Globus pallidus (tissue), 1 donor: ENCODE data around the gene NCKAP5L.
"Not testable (repeated sequence)": the region's sequence is repeated elsewhere in the genome, so short reads cannot be mapped to it uniquely, and the experiment has no call there.

Source experiments
- DNase-seq: peaks from one replicate; pipeline ENCODE4 v3.0.0-alpha.2; 2015; ENCODE audit warnings: low spot score

The NCKAP5L gene

DNA sequence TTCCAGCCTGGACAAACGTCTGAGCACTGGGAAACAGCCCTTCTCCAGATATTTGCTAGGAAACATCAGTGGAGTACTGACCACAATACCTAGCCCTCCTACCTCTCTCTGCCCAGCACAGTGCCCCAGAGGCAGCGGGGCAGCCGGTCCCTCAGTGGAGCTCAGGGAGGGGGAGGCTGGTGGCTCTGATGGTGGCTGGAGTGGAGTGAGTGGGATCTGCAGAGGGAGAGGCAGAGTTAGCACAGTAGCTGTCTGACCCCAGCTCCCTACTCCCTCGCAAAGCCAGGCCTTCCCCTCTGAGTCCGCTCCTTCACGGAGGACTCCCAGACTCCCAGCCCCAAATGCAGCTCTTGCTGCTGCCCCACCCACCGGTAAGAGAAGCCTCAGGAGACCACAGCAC is 30.0 kb downstream of the NCKAP5L start:
- no peak for DNase-seq

DNA sequence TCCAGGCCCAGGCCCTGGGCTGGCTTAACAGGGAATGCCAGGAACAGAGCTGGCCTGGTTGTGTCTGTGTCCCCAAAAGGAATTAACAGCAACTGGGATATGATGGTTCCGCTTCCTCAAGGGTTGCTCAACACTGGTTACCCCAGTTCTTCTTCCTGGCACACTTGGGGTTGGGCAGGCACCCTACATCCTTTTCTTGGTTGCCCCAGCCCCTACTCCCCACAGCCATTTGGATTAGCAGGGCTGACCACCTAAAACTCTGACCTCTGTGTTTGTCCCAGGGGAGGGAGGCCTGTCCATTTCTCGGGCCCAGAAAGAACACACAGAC is 30.8 kb downstream of the NCKAP5L start:
- DNase-seq: no peak

DNA sequence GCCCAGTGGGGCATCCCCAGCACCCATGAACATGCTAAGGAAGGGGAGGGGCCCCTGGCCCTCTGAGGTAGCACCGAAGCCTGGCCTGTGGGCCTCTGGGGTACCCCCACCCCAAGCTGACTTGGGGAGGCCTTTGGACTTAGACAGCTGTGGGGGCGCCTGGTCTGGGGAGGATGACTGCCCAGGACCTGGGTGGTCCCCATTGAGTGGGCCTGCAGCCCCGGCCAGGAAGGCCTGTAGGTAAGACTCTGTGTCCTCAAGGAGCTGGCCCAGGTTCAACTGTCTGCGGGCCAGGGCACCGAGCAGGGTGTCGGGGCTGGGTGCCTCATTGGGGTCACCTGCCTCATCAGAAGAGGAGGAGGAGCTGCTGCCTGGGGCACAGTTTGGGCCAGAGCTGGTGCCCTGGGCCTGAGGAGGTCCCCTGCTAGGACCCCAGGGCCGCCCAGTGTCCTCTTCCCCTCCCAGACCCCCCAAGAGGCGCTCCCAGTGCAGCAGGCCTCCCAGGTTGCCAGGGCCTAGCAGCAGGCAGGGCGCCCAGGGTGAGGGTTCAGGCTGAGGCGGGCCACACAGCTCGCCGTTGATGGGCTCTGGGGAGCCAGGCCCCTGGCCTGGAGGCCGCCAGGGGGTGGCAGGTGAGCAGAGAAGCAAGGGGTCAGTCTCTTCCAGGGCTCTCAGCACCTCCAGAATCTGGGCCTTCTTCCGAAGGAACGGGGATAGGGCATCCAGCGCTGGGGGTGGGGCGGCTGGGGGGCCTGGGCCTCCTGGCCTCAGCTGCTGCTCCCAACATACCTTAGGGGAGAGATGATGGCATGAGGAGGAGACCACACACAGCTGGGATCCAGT is 31.4 kb downstream of the NCKAP5L start:
- DNase-seq: no peak

DNA sequence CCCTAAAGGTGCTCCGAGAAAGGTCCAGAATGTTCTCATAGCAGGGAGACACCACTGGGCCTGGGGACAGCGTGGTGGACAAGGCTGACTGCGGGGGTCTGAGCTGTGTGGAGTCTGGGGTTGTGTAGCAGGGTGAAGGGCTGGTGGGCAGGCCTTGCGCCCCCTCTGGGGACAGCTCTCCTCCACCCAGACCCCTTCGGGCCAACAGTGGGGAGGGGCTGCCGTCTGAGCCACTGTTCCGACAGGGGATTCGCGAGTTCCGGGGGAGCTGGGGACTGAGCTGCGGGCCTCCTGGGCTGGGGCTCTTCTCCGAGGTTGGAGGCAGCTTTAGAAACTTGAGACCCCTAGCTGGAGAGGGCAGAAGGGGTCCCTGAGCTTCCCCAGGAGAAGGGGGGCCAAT is 32.1 kb downstream of the NCKAP5L start:
- DNase-seq: no peak

DNA sequence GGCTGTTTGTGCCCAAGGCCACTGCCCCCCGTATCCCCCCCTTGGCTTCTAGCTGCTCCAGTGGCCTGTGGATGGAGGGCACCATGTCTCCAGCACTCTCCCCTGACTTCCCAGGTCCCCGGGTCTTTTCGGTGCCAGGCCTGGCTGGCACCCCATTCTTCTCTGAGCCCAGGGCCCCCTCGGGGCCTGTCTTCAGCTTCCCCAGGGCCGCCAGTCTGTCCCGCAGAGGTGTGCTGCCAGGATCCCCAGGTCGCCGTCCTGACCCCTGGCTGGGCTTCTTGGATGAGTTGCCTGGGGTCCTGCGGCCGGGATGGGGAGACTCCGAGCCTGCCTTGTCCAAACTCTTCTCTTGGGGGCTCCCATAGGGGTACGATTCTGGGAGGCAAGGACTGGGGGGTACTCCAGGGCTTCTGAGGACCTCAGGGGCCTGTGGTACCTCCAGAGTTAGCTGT is 32.5 kb downstream of the NCKAP5L start:
- no peak for DNase-seq

DNA sequence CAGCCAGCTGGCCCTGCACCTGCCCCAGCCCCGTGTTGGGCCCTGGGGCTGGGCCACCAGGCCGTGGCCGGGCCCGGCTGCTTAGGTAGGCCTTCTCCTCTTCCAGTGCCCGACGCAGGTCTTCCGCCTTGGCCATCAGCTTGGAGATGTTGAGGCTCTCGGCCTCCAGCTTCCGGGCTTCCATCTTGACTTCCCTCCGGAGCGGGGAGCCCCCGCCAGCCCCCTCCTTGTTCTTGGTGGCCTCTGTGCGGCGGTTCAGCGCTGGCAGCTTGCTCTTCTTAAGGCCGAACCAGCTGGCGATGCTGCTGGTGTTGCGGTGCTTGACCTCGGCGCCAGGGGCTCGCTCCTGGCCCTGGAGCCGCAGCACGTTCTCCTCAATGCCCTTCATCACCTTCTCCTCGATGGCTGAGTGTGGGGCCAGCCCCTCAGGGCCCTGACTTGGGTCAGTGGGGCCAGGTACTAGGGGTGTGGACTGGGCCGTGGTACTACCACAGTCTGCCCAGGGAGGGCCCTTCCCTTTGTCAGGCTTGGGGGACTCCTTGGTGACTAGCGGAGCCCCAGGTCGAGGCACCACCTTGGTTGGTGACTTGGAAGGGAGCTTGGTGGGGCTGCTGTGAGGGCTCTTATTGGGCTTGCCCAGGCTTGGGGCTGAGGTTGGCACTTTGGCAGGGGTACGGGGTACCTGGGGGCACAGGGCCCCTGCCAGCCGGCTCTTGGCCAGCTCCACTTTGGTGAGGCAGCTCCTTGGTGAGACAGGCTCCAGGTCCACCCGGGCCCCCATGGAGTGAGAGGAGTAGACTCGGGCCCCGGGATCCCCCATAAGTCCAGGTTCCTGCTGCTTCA is 33.2 kb downstream of the NCKAP5L start:
- DNase-seq: no peak

DNA sequence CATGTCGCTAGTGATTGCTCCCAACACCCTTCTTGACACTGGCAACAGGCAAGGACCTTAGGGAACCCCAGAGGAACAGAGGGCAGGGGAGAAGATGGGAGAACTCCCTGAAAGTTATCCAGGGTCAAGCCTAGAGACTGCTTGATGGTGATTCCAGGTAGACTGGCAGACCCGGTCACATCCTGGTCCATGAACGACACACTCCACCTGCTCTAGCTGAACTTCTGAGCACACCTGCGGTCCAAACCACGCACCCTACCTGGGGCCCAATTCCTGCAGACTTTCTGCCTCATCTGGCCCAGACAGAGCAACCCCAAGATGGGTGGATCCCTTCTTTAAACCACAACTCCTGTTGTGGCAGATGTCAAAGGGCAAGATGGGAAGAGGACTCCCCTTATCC is 34.2 kb downstream of the NCKAP5L start:
- DNase-seq: no peak

DNA sequence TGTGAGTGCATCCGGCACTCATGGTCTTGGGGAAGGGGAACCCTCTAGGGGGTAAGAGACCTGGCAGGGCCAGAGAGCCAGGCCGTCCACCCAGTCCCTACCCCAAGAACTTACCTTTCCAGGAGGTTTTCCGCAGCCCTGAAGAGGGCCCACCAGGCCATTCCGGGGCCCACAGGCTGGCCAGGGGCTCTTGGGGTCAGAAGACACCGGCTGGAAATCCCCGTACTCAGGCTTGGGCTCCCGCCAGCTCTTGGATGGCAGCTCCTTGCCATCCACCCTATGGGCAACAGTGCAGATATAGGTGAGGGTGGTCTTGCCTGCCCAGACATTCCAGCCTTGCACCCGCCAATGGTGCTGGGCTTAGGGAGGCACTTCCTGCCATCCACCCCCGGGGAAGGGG is 34.6 kb downstream of the NCKAP5L start:
- no peak for DNase-seq

DNA sequence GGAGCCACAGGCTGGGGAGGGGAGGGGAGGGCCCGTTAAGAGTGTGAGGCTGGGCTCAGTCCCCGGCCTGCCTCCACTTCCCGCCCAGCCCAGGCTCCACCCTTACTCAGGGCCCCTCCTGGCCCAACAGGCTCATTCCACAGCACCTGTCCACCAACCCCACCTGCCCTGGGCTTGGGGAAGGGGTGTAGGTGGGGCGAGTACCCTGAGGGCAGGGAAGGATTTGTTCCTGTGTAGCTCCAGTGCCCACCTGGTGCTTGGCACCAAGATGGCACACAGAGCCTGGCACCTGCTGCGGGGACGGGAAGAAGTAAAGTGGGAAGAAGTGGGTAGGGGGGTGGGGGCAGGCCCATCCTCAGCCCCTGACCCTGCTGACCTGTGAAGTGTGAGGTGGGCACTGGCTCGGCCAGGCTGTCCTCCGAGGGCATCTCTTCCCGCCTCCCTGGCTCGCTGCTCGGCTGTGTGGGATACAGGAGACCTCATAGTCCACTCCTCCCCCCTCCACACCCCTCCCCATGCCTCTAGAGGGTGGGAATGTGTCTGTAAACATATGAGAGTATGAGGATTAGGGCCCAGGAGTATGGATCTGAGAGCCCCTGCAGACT is 35.1 kb downstream of the NCKAP5L start:
- DNase-seq: no peak

DNA sequence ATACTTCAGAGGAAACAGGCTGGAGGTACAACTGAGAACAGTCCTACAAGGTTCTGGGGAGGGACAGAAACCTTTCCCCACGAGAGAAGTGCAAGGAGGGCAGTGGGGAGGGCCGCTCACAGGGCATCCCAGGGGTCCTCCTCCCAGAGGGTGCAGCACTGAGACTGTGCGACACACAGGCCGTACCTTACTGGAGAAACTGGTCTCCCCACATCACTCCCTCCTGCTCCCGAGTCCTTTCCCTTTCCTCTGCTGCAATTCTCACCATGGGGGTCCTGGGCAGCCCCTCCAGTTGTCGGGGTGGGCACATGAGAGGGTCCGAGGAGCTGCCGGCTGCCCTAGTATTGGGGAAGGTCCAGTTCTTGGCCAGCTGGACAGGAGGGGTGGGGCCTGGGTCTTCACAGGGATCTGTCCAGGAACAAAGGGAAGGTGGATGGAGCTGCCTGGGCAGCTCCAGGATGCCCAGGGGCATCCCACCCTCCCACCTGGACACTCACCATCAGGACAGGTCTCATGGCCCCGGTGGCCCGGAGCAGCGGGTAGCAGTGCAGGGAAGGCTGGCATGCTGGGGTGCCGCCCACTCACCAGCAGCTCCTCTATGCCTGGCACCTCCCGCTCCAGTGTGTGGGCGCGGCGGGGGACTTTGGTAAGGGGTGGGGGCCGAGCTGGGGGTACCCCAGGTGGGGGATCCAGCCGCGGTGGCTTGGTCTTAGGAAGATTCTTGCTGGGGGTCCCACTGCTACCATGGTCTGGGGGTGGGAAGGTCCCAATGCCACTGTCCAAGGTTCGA is 35.8 kb downstream of the NCKAP5L start:
- DNase-seq: no peak

DNA sequence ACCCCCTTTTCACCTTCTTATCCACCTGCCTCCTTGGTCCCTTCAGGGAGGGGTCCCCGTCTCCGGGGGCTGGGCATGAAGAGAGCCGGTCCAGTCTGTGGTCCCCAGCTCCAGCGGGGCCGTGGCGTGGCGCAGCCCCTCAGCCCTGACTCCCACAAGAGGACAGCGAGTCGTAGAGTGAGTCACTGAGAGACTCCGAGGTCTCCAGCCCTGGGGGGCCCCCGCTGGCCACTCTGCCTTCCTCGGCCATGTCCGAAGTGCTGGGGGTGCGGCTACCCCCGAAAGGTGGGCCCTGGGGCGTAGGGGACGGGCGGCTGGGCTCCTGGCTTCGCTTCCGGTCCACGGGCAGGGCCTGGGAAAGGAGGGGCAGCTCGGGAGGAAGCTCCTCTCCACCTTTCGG is 36.5 kb downstream of the NCKAP5L start:
- no peak for DNase-seq

DNA sequence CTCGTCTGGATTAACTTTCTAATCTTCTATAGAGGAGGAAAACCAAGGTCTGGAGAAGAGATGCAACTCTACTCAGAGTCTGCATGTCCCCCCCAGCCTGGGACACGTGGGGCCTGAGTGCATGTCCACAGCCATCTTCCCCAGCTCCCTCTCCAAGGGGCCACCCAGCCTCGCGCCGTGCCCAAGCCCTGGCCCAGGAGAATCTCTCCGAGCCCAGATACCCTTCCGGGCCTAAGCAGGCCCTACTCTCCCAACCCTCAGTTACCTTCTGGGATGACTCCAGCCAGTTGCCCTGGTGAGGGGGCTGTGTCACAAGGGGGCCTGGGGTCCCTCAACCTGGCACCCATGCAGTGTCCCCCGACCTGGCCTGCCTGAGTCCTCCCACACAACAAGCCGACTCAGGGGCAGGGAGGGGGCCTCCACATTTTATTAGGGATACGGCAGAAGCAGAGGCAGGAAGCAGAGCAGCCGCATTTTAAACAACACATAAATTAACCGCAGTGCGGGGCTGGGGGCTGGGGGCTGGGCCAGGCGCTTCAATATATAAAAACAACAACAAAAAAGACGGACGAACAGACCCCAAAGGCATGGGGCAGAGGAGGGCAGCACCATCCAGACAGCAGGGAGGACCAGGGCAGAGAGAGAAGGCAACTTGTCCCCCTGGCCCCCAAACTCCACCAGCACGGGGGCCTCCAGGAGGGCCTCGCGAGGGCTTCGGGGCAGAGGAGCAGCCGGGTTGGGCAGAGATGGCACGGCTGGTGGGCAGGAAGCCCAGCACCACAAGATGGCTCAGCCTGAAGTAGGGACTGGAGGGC is 37.3 kb downstream of the NCKAP5L start:
- no peak for DNase-seq

DNA sequence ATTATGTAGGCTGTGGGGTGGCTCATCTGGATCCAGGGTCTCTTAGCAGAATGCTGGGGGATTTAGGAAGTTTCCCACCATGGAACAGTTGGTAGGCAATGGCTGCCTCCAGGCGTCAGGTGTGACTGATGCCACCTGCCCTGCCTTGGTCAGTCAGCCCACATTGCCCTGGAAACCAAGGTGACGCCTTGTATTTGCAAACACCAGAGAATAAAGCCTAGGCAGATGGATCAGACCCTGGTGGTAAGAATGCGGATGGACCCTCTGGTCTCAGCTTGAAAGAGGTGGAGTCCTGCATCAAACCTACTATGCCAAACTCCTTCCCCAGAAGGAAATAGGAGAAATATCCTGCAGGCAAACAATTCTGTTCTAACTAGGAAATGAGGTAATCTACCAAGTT is 38.2 kb downstream of the NCKAP5L start:
- no peak for DNase-seq

DNA sequence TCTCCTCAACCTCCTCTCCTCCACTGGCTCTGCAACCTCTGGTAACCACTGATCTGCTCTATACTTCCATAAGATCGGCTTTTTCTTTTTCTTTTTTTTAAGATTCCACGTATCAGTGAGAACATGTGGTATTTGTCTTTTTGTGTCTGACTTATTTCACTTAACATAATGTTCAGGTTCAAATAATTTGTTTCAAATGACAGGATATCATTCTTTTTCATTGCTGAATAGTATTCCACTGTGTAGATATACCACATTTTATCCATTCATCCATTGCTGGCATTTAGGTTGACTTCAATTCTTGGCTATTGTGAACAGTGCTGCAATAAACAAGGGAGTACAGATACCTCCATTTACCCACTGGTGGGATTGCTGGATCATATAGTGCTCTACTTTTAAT is 40.5 kb downstream of the NCKAP5L start:
- DNase-seq: no peak

DNA sequence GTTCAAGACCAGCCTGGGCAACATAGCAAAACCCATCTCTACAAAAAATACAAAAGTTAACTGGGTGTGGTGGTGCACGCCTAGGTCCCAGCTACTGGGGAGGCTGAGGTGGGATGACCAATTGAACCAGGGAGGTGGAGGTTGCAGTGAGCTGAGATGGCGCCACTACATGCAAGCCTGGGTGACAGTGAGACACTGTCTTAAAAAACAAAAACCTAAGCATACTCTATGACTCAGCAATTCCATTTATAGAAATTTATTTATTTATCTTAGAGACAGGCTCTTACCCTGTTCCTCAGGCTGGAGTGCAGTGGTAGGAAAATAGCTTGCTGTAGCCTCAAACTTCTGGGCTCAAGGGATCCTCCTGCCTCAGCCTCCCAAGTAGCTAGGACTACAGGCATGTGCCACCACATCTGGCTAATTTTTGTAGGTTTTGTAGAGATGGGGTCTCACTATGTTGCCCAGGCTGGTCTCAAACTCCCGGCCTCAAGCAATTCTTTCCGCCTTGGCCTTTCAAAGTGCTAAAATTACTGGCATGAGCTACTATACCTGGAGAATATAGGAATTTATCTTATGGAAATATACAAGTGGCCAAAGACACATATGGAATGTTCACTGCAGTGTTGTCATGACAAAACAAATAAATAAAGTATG is 43.3 kb downstream of the NCKAP5L start:
- no peak for DNase-seq

DNA sequence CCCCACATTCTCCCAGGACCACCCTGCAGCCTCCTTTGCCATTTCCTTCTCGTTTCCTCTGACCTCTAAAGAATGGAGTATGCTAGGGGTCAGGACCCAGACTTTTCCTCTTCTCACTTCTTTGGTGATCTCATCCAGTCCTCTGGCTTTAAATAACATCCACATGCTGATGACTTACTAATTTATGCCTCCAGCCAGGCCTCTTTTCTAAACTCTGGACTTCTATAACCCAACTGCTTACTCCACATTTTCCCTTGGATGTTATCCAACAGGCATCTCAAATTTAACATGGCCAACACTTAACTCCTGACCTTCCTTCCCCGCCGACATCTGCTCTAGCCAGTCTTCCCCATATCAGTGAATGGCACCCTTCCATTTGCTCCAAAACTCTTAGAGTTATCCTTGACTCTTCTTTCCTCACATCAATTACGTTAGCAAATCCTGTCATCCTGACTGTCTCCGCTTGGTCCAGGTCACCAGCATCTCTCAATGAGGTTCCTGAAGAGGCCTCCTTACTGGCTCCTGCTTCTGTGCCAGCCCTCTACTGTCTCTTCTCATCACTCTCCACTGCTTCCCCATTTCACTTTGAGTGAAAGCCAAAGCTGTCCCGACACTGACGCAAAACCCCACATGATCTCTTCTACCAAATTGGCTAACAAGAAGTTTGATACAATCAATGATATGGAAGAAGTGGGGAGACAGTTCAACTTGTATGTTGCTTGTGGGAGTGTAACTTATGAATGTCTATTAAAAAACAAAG is 44.1 kb downstream of the NCKAP5L start:
- DNase-seq: peak; percentile 29

DNA sequence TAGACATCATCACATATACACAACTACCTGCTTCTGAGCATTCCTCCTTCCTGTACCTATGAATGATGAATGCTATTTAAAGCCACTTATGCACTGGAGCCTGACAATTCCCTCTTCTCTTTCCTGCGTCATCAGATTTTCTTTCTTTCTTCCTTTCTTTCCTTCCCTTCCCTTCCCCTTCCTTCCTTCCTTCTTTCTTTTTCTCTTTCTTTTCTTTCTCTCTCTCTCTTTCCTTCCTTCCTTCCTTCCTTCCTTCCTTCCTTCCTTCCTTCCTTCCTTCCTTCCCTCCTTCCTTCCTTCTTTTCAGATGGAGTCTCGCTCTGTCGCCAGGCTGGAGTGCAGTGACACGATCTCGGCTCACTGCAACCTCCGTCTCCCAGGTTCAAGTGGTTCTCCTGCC is 47.3 kb downstream of the NCKAP5L start:
- DNase-seq: not testable (repeated sequence)

DNA sequence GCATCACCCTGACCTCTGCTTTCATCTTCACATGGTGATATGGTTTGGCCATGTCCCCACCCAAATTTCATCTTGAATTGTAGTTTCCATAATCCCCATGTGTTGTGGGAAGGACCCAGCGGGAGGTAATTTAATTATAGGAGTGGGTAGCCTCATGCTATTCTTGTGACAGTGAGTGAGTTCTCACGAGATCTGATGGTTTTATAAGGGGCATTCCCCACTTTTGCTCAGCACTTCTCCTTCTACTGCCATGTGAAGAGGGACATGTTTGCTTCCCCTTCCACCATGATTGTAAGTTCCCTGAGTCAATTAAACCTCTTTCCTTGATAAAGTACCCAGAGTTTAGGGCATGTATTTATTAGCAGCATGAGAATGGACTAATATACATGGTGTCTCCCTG is 48.6 kb downstream of the NCKAP5L start:
- DNase-seq: no peak

DNA sequence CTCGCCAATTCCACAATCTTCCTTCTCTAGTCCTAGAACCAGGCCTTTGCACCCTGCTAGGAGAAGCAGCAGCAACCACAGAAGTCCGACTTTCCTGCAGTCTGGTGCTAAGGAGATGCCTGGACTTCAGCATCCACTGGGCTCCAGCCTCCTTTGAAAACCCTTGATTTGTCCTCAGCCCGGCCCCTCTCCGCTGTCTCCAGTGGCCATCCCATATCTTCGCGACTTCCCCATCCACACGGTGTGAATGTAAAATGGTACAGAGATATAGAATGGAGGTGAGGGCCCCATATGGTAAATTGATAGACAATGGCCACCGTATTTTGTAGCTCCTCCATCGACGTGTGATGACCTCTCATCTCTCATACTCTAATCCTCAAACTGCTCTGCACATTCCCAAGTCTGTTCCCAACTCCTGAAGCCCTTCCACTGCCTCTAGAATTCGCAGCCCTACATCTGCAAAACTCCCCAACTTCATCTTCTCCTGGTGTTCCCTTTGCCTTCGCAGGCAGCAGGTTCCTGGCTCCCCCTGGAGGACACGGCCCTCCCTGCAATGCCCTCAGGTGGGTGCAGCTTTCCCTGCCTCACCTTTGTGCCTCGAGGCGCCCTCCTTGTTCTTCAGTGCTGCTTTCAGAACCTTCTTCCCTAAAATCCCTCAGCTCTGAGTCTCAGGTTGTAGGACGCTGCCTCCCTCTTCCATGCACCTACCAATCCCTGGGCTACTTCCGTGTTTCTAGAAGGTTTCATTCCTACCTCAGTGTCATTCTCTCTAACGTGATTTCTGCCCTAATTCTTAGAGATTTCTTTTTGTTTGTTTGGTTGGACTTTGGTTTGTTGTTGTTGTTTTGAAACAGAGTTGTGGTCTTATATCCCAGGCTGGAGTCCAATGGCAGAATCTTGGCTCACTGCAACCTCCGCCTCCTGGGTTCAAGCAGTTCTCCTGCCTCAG is 50.1 kb downstream of the NCKAP5L start:
- no peak for DNase-seq
